Measurements from ENCODE around the gene REC8.

REC8 gene

DNA sequence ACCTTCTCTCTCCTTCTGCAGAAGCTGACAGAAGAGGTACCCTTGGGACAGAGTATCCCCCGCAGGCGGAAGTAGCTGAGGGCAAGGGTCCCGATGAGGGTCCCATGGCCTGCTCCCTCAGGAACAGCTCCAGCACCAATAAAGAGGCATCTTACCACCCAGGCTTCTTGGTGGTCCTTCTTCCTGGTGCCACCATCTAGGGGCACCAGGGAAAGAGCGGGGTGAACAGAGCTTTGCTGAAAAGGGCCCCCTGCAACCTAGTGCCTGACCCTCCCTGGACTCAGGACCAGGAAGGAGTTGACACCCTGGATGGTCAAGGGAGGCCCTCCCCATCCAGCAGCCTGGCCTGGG, 11.4 kb upstream of the REC8 start:
- no peak for DNase-seq

DNA sequence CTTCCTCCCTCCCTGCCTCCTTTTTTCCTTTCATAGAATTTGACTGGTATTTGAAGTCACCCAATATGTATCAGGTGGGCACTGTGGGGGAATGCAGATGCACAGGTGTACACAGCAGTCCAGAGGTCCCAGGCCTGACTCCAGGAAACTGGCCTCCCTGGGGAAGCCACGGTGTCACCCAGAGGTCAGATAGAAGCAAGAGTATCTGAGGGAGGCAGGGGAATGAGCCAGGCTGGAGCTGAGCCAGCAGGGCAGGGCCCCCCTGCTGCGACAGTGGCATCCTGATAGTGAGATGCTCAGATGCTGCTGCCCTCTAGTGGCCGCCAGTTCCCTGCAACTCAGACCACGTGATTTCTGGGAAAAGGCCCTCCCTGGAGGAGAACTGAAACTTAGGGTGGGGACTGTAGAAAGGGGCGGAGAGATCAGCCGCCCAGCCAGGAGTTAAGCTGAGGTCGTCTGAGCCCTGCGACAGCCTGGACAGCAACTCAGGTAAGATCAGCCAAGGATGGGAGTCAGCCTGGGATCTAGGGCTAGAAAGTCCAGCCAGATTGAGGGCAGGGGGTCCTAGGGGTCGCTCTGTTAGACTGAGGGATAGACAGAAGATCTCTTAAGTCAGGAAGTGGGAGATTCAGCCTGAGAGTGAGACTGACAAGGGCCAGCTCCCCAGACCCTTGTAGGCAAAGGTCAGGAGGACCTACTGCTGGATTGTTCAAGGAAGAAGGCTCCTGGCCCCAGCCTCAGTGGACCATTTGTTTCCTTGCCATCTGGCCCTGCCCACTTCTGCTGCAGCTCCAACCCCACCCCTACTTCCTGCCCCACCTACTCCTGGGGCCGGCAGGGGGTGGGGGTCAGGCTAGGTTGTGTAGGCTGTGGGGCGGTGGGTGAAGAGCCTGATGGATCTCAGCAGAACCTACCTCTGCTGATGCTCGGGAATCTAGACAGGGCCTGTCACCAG, 10.8 kb upstream of the REC8 start, which contains the start of gene IRF9:
Gene IRF9, plus strand, starts transcription at position 416 of the 955 bp plus-strand sequence. CDS start 880 bp downstream, outside the sequence.
- DNase-seq: peak; percentile 98

DNA sequence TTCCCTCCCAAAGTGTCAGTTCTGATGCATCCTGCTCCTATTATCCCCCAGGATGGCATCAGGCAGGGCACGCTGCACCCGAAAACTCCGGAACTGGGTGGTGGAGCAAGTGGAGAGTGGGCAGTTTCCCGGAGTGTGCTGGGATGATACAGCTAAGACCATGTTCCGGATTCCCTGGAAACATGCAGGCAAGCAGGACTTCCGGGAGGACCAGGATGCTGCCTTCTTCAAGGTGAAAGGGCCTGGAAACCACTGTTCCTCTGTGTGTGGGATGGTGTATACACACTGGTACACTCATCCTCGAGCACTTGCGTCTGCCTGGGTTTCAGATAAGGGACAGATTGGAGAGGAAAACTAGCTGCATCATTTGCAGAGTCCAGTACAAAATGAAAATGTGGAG, 9.8 kb upstream of the REC8 start:
- DNase-seq: no peak

- no peak for DNase-seq
Observed at GRCh38 chr14:24164518-24164991, 7.3 kb upstream of the REC8 start.

DNA sequence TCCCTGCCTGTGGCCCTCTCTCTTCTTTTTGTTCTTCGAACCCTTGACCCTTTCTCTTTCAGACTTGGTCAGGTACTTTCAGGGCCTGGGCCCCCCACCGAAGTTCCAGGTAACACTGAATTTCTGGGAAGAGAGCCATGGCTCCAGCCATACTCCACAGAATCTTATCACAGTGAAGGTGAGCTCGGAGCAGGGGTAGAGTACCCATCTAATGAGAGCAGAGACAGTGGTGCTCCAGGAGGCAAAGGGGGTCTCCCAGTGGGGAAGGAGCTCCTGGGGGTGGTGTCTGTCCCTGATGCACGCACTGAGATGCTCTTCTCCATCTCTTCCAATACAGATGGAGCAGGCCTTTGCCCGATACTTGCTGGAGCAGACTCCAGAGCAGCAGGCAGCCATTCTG, 6.1 kb upstream of the REC8 start:
- no peak for DNase-seq

GRCh38 chr14:24167469-24168114, 4.3 kb upstream of the REC8 start:
- DNase-seq: no peak

DNA sequence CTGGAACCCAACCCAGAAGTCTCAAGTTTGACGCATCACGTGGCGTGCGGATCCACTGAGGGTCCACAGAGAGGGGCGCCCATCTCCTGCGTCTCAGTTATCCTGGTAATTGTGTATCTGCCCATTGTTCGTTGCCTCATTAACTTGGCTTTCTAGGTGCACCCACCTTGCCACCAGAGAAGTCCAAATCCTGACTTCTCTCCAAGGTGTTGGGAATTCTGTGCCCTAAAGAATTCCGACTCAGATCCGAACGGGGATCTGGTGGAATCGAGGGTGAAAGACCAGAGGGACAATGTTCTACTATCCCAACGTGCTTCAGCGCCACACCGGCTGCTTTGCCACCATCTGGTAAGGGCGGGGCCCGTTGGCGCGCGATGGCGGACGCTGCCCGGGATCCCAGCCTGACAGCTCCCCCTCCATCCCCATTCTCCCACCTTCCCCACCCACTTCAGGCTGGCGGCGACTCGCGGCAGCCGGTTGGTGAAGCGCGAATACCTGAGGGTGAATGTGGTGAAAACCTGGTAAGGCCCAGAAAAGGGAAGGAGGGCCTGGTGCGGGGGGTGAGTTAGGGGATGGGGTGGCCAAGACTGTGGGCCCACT, 481 bp downstream of the REC8 start:
- DNase-seq: no peak

- no peak for DNase-seq
Observed at GRCh38 chr14:24172871-24173281, 996 bp downstream of the REC8 start.

DNA sequence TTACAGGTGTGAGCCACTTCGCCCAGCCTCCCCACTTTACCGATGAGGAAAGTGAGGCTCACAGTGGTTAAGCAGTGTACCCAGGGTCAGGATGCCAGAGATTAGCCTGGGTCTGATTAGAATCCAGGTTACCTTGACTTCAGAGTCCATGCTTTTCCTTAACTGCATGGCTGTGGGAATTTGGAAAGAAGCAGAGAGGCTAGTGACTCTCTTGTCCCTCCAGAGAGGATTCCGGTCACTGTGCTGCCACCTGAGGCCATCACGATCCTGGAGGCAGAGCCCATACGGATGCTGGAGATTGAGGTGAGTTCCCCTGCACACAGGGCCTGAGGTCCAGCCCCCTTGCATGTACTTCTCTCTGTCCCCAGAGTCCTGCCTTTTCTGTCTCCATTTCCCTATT, 4.7 kb downstream of the REC8 start:
- DNase-seq: no peak

- DNase-seq: no peak
Observed at GRCh38 chr14:24177041-24177825, 5.4 kb downstream of the REC8 start.

GRCh38 chr14:24177891-24178290, 6.0 kb downstream of the REC8 start:
- no peak for DNase-seq

DNA sequence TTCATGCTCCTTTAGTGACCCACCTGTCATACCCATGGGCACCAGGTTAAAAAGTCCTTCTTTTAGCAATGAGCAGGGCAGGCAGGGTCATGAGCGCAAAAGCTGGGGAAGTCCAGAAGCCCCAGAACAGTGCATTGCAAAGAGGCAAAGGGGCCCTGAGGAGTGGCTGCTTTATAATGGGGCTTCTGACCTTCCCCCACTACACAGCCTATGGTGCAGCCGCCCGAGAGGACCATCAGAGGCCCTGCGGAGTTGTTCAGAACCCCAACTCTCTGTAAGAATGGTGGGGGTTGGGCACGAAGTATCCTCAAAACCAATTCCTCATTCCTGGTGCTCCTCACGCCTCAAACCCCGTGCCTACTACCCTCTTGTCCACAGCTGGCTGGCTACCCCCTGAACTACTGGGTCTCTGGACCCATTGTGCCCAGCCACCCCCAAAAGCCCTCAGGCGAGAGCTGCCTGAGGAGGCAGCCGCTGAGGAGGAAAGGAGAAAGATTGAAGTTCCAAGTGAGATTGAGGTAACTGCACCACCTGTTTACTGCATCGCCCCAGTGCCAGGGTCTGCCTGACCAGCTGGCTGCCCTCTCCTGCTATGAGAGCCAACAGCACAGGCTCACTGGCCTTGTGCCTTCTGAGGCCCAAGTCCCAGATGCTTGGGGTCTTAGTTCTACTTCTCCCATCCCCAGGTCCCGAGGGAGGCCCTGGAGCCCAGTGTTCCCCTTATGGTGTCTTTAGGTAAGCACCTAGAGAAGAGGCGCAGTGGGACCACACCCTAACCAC, 6.7 kb downstream of the REC8 start:
- DNase-seq: no peak

DNA sequence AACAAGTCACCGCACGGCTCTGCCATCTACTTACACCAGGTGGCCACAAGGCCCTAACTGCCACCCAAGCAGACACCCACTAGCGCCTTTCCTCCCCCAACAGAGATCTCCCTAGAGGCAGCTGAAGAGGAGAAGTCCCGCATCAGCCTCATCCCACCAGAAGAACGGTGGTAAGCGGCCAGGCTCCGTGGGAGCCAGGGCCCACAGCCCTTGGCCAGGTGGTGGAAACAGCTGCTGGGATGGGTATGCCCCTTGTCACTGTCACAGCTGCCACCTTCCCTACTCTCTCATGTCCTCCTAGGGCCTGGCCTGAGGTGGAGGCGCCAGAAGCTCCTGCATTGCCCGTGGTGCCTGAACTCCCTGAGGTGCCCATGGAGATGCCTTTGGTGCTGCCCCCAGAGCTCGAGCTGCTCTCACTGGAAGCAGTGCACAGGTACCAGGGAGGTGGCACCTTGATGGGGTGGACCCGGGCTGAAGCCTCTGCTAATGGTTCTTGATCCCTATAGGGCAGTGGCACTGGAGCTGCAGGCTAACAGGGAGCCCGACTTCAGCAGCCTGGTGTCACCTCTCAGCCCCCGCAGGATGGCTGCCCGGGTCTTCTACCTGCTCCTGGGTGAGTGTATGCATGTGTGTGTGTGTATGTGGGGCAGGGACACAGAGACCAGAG, 7.5 kb downstream of the REC8 start:
- no peak for DNase-seq

DNA sequence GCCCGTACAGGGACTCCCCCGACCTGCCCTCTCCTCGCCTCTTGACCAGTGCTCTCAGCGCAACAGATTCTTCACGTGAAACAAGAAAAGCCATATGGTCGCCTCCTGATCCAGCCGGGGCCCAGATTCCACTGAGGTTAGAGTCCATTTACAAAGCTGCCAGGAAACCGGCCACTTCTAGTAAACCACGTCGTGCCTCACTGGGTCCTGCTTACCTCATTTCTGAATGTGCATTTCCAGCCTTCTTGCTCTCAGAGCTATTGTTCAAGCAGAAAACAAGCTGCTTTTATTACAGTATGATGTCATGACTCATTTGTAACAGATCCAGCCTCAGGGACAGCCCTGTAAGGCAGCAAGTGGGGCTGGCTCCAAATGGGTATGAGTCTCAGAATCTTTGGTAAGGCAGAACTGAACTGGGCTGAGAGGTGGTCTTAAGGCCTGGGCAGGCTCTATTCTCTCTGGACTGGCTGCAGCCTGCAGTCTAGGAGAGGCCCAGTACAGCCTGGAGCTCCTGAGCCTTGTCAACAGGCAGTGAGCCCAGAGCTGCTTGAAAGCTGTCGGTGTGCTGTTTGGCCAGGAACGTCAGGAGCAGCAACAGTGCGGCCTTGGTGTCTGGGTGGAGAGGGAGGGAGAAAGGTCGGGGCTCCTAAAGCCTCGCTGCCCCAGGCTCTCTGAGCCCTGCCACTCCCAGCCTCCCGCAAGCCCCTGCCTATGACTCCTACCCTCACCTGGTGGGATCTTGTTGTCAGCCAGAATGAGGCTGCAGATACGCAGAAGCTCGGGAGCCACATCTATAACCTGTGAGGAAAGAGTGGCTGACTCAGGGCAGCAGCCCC, 8.3 kb downstream of the REC8 start:
- DNase-seq: no peak

- DNase-seq: no peak
Observed at GRCh38 chr14:24181371-24182077, 9.6 kb downstream of the REC8 start.

- DNase-seq: no peak
Observed at GRCh38 chr14:24182110-24182882, 10.4 kb downstream of the REC8 start.

- no peak for DNase-seq
Observed at GRCh38 chr14:24183014-24183481, 11.2 kb downstream of the REC8 start.

- no peak for DNase-seq
Observed at GRCh38 chr14:24184104-24184970, 12.5 kb downstream of the REC8 start.
